ENCODE results near the gene SMURF1.
"Not testable (repeated sequence)": the region's sequence is repeated elsewhere in the genome, so short reads cannot be mapped to it uniquely, and the experiment has no call there.

SMURF1 gene

GRCh38 chr7:99143853-99144672 is at the start of gene SMURF1:
Gene SMURF1 (minus strand): TSS chr7:99144108. CDS start chr7:99143780, 328 bp downstream.
- peak; percentile 67 to 74 for DNase-seq

DNA sequence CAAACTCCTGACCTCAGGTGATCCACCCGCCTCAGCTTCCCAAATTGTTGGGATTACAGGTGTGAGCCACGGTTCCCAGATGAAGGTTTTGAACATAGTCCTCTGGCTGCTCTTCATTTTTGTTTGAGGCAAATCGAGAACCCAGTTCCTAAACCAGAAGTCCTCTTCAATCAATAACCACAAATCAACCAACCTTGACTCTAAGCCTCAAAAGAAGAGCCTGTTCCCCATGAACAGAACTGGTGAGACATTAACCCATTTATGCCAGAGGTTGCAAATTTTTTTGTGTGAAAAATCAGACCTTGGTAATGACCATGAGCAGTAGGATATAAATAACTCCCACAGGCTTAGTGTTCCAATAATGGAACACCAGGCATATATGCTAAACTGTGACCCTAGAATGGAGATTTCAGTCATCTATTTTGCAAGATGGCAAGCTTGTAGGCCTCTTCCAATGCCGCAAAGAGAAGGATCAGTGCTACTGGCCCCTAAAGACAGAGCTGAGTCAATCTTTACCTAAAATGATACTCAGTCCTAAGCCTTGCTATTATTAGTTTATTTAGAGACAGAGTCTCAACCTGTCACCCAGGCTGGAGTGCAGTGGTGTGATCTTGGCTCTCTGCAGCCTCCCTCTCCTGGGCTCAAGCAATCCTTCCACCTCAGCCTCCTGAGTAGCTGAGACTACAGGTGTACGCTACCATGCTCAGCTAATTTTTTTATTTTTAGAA is 48.1 kb upstream of the SMURF1 start:
- DNase-seq, result no peak

DNA sequence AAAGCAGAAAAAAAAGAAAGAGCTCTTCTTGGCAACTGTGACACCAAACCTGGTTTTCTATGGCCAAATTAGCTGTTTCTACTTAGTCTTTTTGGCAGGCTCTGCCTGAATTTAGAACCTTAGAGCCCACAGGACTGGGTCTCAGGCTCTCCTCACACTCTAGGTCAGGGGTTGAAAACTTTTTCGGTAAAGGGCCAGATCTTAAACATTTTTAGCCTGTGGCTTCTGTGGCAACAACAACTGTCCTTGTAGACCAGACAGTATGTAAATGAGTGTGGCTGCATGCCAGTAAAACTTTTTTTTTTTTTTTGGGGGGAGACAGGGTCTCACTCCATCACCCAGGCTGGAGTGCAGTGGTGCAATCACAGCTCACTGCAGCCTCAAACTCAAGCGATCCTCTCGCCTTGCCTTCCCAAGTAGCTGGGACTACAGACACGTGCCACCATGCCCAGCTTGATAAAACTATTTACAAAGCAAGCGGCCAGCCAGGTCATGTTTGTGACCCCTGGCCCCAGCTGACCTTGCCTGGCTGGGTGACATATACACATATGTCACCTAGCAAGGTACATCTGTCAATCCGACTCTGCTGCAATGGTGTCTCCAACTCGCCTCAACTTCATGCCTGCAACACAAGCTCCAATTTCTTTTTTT is 46.6 kb upstream of the SMURF1 start:
- DNase-seq, result no peak

- no peak for DNase-seq
Observed at GRCh38 chr7:99189222-99189621, 45.3 kb upstream of the SMURF1 start.

GRCh38 chr7:99188221-99188620 is 44.3 kb upstream of the SMURF1 start:
- DNase-seq, result no peak

GRCh38 chr7:99184532-99185218 is 40.8 kb upstream of the SMURF1 start:
- DNase-seq, result no peak

DNA sequence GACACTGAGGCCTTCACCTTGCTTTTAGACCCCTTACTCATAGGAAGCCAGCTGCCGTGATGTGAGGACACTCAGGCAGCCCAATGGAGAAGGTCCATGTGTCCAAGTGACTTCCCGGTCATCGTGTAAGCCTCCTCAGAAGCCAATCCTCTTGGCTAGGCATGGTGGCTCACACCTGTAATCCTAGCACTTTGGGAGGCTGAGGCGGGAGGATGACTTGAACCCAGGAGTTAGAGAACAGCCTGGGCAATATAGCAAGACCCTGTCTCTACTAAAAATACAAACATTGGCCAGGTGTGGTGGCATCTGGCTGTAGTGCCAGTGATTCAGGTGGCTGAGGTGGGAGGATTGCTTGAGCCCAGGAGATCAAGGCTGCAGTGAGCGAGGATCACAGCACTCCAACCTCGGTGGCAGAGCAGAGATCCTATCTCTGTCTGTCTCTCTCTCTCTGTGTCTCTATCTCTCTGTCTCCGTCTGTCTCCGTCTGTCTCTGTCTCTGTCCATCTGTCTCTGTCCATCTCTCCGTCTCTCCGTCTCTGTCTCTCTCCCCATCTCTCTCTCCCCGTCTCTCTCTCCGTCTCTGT is 36.3 kb upstream of the SMURF1 start:
- no peak for DNase-seq

GRCh38 chr7:99177165-99177564 is 33.3 kb upstream of the SMURF1 start:
- DNase-seq, result no peak

- no peak for DNase-seq
Observed at GRCh38 chr7:99173787-99174186, 29.9 kb upstream of the SMURF1 start.

GRCh38 chr7:99171731-99172130 is 27.8 kb upstream of the SMURF1 start:
- DNase-seq, result no peak

DNA sequence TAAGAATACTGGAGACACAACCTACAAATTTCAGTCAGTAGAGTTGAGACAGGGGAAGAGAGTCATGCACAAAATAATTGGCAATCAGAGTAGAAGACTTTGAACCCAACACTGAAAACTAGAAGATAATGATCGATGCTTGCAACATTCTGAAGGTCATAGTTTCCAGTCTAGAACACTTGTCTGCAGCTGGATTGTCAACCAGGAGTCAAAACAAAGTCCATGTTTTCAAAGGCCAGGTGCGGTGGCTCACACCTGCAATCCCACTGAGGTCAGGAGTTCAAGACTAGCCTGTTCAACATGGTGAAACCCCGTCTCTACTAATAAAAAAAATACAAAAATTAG is 26.8 kb upstream of the SMURF1 start:
- DNase-seq, result no peak

DNA sequence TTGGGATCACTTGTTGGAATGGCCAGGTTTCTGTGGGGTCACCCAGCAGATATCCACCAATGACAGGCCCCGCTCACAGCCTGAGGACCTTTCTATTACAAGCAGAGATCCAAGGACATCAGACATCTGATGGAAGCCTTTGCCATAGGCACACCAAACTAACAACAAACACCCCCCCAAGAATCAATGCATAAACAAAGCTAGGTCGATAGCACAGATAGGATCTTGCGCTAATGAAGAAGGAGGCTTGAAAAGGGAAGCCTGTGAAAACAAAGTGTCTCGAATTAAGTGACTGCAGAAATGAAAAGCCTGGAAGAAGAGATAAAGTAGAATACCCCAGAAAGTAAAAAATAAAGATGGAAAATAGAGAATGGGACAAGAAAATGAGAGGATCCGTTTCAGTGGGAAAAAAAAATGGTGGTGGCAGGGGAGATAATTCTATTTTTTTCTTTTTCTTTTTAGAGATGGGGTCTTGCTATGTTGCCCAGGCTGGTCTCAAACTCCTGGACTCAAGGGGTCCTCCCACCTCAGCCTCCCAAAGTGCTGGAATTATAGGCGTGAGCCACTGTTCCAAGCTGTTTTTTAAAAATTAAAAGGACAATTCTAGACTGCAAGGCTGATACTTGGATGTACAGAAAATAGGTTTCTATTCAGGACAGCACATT is 26.3 kb upstream of the SMURF1 start:
- no peak for DNase-seq

DNA sequence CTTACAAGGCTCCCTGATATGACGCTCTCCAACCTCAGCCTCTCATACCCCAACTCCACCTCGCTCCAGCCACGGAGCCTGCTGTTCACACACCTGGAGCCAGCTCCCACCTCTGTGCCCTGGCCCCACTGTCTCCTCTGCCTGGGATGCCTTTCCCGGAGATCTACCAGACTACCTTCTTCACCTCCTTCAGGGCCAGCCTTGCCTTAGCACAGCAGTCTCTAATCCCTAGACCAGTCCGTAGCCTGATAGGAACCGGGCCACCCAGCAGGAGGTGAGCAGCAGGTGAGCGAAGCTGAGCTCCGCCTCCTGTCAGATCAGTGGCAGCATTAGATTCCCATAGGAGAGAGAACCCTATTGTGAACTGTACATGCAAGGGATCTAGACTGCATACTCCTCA is 23.2 kb upstream of the SMURF1 start:
- no peak for DNase-seq

GRCh38 chr7:99165816-99166215 is 21.9 kb upstream of the SMURF1 start:
- no peak for DNase-seq

GRCh38 chr7:99163669-99164068 is 19.8 kb upstream of the SMURF1 start:
- DNase-seq, result not testable (repeated sequence)

DNA sequence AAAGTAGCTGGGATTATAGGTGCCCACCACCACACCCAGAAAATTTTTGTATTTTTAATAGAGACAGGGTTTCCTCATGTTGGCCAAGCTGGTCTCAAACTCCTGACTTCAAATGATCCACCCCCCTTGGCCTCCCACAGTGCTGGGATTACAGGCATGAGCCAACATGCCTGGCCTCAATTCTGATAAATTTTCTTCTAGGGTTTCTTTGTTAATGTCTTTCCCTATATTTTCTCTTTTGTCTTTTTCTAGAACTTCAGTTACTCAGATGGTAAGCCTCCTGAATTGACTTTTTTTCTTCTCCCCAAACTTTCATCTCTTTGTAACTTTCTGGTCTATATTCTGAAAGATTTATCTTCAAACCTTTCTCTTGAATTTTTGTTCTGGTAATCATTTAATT is 12.7 kb upstream of the SMURF1 start:
- no peak for DNase-seq

DNA sequence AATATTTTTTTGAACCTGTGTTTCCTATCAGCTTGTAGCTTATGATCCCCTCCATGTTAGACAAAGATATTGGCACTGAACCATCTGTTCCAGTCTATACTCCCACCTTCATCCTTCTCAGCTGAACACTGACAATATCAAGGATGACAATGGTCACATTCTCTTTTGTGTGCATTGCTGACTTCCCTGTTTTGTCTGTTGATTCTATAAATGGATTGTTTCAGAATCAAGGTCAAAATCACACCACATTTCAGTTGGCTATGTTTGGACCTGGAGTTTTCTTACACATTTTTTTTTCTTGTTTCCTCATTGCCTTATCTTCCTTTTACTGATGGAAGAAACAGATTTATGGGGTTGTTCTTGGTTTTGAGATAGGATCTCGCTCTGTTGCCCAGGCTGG is 11.3 kb upstream of the SMURF1 start:
- DNase-seq, result no peak

GRCh38 chr7:99146979-99147378 is 3.1 kb upstream of the SMURF1 start:
- no peak for DNase-seq

GRCh38 chr7:99143521-99143852 is 421 bp downstream of the SMURF1 start:
- no peak for DNase-seq

- peak; percentile 91 for DNase-seq
Observed at GRCh38 chr7:99142727-99143520, 984 bp downstream of the SMURF1 start.
